ENCODE measurements around the gene ZNHIT6.
A peak's percentile ranks its signal among the peaks of the same experiment; 100 is the strongest.

ZNHIT6 gene

GRCh38 chr1:85707990-85708828, at the start of gene ZNHIT6:
TSS of gene ZNHIT6 (minus strand) at chr1:85708433. CDS start at chr1:85708284, 149 bp downstream.
- TF ChIP-seq CTCF (IDR thresholded peaks at IDR 0.05; ENCODE audit: unreplicated experiment in 3 of 3), result peak; percentile 51 to 60 (median 53)
- Mint-ChIP-seq H3K27me3 (ENCODE audit: low read depth) (no peaks in the 10 kb centered on the region), H3K36me3 (ENCODE audit: low read depth) (peaks cover 28% of the 10 kb centered on the region), H3K4me3 (no peak within 1 kb of the TSS), H3K4me1 (peaks cover 4% of the 10 kb centered on the region), H3K9me3 (no peaks in the 10 kb centered on the region), H3K27ac (no peak within 1 kb of the TSS)

GRCh38 chr1:85756864-85757263, 48.6 kb upstream of the ZNHIT6 start:
- Mint-ChIP-seq H3K27me3 (ENCODE audit: low read depth) (no peaks in the 10 kb centered on the region), H3K9me3 (peaks cover 4% of the 10 kb centered on the region), H3K27ac (no peak overlapping the region), H3K36me3 (ENCODE audit: low read depth) (no peaks in the 10 kb centered on the region), H3K4me1 (no peaks in the 10 kb centered on the region), H3K4me3 (no peak overlapping the region)
- TF ChIP-seq CTCF (IDR thresholded peaks at IDR 0.05; ENCODE audit: unreplicated experiment in 3 of 3), result no peak

GRCh38 chr1:85748120-85748519, 39.9 kb upstream of the ZNHIT6 start:
- peaks cover 2% of the 10 kb centered on the region for H3K9me3 Mint-ChIP-seq

GRCh38 chr1:85746777-85747176, 38.5 kb upstream of the ZNHIT6 start:
- H3K27me3 Mint-ChIP-seq (ENCODE audit: low read depth), result no peaks in the 10 kb centered on the region
- H3K27ac Mint-ChIP-seq, result no peak overlapping the region
- no peaks in the 10 kb centered on the region for H3K36me3 Mint-ChIP-seq (ENCODE audit: low read depth)
- no peaks in the 10 kb centered on the region for H3K4me1 Mint-ChIP-seq
- peaks cover 2% of the 10 kb centered on the region for H3K9me3 Mint-ChIP-seq
- TF ChIP-seq CTCF (IDR thresholded peaks at IDR 0.05; ENCODE audit: unreplicated experiment in 3 of 3), result no peak
- no peak overlapping the region for H3K4me3 Mint-ChIP-seq

More at GRCh38 chr1:85748120-85748519, 39.9 kb upstream of the ZNHIT6 start:
- Mint-ChIP-seq H3K36me3 (ENCODE audit: low read depth) (no peaks in the 10 kb centered on the region), H3K27ac (no peak overlapping the region), H3K27me3 (ENCODE audit: low read depth) (no peaks in the 10 kb centered on the region), H3K4me3 (no peak overlapping the region), H3K4me1 (no peaks in the 10 kb centered on the region)
- TF ChIP-seq CTCF (IDR thresholded peaks at IDR 0.05; ENCODE audit: unreplicated experiment in 3 of 3), result no peak

- Mint-ChIP-seq H3K27me3 (ENCODE audit: low read depth) (no peaks in the 10 kb centered on the region), H3K36me3 (ENCODE audit: low read depth) (no peaks in the 10 kb centered on the region), H3K4me1 (no peaks in the 10 kb centered on the region), H3K9me3 (peaks cover 2% of the 10 kb centered on the region), H3K27ac (no peak overlapping the region), H3K4me3 (no peak overlapping the region)
- TF ChIP-seq CTCF (IDR thresholded peaks at IDR 0.05; ENCODE audit: unreplicated experiment in 3 of 3), result no peak
Measured at GRCh38 chr1:85743814-85744213, 35.6 kb upstream of the ZNHIT6 start.

- Mint-ChIP-seq H3K27me3 (ENCODE audit: low read depth) (no peaks in the 10 kb centered on the region), H3K36me3 (ENCODE audit: low read depth) (no peaks in the 10 kb centered on the region), H3K4me1 (no peaks in the 10 kb centered on the region), H3K27ac (peak overlapping the region; percentile 88 to 95 (median 93)), H3K4me3 (peak overlapping the region in 1 of 3 experiments; percentile 14), H3K9me3 (no peaks in the 10 kb centered on the region)
- no peak for TF ChIP-seq CTCF (IDR thresholded peaks at IDR 0.05; ENCODE audit: unreplicated experiment in 3 of 3)
Measured at GRCh38 chr1:85734931-85735330, 26.7 kb upstream of the ZNHIT6 start.

Measured in nephron (organoid).